NAMALWA (cell line): ENCODE measurements around the gene PDLIM3.
"Not testable (repeated sequence)": the region's sequence is repeated elsewhere in the genome, so short reads cannot be mapped to it uniquely, and the experiment has no call there.

Source experiments
- DNase-seq: peaks from one replicate; pipeline ENCODE4 v3.0.0-alpha.2; 2015; ENCODE audit warnings: low spot score

PDLIM3 gene, protein sequence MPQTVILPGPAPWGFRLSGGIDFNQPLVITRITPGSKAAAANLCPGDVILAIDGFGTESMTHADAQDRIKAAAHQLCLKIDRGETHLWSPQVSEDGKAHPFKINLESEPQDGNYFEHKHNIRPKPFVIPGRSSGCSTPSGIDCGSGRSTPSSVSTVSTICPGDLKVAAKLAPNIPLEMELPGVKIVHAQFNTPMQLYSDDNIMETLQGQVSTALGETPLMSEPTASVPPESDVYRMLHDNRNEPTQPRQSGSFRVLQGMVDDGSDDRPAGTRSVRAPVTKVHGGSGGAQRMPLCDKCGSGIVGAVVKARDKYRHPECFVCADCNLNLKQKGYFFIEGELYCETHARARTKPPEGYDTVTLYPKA

DNA sequence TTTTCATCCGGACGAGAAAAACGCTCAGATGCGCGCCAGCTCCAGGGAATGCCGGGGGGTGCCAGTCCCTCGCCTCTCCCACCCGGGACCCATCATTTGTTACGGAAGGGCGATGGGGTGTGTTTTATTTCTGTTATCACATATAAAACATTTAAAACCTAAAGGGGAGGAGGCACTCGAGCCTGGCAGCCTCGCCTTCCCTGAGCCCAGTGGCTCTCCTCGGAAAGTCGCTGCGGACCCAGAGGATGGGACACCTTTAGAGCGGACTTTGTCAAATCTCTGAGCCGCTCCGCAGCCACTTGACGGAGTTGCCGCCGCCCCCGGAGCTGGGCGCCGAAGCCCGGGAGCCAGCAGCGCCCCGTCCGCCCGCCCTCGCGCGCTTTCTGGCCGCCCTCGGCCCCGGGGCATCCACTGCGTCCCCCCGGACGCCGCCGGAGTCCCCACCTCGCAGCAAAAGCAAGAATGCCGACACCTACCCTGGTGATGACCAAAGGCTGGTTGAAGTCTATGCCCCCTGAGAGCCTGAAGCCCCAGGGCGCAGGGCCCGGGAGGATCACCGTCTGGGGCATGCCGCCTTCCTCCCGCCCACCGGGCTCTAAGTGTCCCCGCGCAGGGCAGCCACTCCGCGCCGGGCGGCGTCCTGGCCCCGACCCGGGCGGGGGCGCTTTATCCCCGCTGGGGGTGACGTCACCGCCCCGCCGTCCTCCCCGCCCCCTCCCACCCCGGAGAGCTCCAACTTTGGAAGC lies at the start of gene PDLIM3:
Gene PDLIM3 (minus strand): TSS at position 642 of the 746 bp plus-strand sequence. CDS start 73 bp downstream, at position 569.
- DNase-seq = no peak

DNA sequence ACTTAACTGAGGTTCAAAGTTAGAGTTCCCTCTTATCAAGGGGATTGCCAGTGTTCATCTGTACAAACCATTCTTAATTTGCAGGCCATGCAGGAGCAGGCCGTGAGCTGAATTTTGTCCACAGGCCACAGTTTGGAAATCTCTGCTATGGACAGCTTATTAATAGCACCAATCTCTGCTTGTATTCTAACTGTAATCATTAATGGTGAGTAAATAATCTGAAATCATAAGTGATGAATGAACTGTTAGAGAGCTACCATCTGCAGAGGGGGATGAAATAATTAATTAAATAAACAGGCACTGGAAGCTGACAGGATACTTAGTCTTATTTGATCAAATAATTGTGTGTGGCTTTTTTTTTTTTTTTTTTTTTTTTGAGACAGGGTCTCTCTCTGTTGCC lies 48.5 kb upstream of the PDLIM3 start:
- no peak for DNase-seq

DNA sequence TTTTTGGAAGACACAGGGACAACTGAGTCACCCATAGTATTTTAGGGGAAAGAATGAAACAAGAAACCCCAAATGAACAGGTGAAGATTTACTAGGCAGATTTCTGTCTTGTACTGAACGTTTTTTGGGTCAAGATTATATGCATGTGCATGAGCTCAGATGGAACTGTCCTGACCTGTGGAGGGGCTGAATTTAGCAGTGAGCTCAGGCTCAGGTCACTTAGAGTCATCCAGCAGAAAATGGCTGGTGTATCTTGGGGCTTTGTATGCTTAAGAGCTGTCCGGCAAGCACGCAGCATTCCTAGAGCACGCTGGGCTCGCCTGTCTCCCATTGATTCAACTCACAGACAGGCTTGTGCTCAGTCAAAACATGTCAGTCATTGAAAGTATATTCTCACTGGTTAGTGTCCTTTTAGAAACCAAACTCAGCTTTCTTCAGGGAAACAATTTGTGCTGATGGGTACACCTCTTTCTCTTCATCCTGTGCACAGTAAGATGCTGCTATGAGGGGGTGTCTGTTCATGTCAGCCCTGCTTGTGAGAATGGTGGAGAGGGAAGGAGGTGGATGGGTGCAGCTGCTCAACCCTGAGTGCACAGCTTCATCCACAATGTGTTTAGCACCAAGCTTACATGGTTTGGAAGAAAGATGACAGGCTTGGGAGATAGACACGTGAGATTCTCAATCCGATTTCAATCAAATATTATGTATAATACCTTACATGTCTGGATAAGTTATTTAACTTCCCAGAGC lies 47.5 kb upstream of the PDLIM3 start:
- no peak for DNase-seq

DNA sequence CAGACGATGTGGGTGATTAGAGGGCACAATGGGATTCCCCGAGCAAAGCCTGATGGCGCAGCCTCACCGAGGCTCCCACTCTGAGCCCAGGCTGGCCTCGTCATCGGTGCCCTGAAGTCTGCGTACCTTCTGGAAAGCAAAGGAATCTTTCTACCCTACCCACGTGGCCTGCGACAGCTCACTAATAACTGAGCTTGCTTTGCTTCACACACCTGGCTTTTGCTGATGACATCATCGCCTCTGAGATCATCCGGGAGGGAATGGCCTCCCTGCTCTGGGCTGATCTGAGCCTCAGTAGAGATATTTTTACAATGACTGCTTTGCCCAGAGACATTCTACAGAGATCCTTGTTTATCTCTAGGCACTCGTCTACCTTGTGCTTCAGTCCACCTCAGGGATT lies 45.4 kb upstream of the PDLIM3 start:
- no peak for DNase-seq

DNA sequence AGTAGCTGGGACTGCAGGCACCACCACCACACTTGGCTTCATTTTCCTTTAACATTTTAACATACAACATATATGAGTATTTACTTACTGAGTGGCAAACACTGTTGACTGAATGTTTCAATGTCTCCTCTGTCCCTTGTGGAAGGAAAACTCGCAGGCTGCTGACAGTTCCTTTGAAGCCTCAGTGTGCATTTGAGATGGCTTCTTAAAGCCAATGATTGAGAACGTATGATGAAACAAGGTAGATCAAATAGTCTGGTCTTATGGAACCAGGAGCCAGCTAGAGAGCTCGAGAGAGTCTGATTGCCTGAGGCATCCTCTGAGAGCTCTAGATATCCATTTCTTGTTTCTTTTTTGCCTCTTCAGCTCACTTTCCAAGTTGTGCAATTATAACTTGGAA lies 43.0 kb upstream of the PDLIM3 start:
- no peak for DNase-seq

DNA sequence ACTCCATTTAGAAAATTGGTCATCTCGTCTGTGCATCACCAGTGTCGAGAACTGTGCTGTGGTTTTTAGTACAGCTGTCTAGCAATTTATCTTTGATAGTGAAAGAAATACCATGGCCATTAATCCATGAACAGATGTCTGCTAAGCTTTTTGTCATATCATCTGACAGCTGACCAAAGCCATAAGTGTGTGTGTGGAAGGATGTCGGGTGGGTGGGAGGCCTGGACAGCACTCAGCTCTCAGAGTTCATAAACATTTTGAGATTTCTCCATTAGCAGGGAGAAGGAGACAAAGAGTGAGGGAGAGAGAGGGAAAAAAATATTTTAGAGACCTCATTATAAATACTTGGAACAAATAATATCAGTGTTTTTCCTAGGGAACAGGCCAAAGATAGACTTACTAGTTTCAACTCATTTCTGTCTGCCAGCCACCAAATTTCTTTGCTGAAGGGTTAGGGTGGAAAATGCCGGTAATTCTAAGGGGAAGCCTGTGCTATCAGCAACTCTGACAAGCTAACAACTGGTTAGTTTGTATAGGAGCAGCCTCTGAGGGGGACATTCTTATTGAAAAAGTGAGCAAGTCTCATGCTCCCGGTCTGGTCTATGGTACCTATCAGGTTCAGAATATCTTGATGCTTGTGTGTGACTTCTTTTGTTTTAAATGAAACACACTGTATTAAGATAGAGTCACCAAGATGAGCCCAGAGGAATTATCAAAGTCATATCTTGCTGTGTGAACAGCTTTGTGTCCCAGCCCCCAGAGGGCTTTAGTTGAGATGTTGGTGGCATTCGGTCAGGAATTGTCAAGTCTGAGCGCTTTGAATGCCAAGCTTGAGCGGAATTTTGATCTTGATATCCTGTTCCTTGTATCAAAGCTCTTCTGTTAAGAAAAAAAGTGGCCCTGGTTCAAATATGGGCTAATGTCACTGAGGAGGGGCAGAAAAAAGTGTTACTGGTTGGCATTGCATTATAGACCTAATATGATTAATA lies 41.9 kb upstream of the PDLIM3 start:
- no peak for DNase-seq

DNA sequence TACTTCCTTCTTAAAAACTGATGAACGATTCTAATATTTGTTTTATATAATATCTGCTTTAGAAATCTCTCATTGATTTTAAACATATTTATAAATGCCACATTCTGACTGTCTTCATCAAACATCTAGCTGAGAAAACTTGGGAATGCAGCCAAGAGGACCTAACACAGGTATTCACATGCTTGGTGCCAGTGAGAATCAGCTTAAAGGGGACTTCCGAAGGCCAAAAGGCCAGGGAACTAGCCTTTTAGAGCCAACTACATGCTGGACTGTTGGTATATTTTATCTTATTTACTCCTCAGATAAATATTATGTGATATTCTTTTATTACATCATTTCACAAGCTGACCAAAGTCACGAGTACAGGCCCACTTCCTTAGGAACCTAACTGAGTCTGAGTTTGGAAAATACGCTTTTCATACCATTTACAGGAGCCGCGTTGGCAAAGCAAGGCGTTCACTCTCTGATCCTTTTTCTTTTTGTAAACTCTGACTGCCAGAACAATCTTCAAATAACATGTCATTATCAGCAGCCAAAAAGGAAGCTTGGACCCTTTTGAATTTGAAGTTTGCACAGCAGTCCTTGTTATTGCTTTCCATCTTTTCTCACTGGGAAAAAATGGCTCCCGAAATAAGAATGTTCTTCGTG lies 41.1 kb upstream of the PDLIM3 start:
- no peak for DNase-seq

DNA sequence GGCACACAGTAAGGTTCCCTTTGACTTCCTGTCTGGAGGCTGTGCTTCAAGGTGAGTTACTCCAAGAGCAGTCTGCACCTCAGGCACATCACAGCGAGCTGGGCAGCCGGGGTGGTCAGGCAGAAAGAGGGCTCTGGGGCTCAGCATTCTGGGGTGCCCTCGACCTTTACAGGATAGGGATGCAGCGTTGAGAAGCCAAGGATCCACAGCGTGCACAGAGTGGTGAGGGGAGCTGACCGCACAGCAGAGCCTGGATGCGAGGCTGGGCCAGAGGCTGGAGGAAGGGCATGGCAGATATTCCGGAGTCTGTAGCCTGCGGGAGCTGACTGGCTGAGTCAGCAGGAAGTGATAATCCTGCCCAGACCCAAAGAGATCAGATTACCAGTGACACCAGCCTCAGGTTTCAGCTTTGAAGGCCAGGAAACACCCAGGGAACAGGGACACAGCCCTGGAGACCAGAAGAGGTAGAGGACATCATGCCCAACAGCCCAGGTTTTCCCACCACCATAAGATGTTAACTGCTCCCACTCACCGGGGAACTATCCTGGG lies 38.4 kb upstream of the PDLIM3 start:
- DNase-seq = no peak

DNA sequence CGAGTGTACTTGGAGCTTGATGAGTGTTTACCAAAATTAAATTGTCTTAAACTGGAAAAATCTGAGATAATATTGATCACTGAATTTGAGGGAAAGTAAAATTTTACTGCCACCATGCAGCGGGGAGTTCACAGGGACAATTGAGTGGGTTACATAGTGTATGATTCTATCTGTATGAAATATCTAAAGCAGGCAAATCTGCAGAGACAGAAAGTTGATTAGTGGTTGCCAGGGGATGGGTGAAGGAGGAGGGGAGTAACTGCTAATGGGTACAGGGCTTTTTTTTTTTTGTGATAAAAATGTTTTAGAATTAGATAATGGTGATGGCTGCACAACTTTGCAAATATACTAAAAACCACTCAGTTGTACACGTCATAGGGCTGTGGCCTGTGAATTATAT lies 35.4 kb upstream of the PDLIM3 start:
- no peak for DNase-seq

DNA sequence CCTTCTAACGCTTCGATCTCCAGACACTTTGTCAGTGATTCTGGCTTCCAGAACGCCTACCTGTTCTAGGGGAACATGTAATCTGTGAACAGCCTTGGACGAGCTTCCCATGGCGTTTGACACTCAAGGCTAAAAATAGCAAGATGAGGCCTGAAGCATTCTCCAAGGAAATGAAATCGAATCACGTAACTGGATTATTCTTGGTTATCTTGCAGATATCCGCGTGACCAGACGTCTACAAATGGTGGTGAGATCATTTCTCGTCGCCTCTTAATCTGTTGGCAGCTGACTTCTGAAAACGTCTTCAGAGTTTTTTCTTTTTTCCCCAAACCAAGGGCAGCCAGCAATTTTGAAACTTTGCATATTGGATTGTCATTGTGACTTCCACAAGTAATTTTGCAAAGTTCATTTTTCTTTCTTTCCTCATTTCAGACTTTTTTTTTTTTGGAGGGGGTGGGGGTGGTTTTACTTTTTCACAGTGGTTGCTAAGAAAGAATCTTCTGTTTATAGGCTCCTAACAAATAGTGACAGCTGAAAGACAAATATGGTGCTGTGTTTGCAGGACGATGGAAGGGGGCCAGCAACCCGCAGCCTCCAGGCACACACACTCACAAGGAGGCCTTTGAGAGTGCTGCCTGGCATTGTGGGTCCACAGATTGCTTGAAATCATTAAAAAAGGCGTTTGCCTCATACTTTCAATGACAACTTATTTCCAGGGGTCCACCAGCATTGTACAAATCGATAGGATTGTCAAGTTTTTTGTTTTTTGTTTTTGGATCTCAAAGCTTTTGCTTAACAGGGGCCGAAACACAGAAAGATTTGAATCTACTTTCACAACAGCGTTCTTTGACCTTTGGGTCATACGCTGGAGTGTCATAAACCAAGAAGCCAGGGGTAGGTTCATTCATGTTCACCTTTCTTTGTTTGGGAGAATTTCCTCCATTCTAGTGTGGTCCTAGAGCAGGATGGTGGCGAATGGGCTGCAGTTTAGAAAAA lies 32.4 kb upstream of the PDLIM3 start:
- DNase-seq = no peak

DNA sequence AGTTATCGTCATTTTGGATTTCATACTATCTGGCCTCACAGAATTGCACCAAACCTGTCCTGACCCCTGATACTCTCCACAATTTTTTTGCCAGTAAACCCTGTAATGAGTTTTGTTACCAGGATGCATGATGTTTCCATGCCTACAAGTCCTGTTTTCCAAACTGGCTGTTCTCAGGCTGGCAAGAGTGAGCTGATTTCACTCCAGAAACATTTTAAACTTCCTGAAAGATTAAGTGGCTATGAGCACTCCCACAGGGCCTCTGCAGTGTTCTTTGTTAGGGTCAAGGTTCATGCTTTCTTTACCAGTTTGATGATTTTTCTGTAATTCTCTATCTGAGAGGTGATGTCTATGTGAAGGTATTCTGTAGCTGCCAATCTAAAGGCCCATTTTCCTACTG lies 31.7 kb upstream of the PDLIM3 start:
- DNase-seq = no peak

DNA sequence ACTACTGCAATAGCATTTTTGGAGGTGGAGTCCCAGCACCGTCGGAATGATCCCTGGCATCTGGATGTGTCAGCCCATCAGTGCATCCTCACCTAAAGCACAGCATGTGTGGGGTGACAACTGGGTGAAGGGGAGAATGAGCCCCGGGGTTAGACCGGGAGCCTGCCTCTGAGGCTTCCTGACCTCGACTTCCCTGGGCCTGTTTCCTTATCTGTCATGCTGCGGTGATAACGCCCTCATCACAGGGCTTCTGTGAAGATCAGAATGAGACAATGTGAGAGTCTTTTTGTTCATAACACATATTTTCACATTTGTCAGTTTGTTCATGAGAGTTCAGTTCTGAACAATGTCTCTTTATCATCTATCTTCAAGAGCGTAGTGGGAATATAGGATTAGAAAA lies 31.1 kb upstream of the PDLIM3 start:
- no peak for DNase-seq

DNA sequence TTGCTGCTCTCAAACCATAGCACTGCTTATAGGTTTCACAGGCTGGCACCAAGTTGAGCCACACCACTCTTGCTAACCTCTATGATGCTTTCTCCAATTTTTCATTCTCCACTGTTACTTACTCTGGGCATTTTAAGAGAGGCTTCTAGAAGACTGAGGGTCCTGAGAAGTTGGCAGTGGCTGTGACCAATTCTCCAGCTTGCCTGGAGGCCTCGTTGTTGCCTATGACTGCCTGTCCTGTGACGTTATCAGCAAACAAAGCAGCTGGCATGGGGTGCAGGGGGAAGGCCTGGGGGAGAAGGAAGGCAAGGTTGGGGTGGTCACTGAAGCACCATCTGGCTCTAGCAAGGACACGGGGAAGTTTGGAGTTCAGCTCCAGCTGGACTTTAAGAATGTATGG lies 30.4 kb upstream of the PDLIM3 start:
- no peak for DNase-seq

DNA sequence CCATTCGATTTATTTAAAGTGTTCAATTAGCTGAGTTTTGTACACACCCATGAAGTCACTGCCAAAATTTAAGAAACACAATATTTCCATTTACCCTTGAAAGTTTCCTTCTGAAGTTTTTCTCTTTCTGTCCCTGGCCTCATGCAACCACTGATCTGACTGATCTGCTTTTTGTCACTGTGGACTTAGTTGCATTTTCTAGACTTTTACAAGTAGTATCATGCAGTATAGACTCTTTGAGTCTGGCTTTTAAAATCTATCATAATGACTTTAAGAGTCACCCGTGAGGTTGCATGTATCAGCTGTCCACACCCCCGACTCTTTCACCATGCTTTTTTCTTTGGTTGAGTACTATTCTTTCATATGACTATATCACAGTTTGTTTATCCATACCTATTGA lies 29.0 kb upstream of the PDLIM3 start:
- DNase-seq = no peak

DNA sequence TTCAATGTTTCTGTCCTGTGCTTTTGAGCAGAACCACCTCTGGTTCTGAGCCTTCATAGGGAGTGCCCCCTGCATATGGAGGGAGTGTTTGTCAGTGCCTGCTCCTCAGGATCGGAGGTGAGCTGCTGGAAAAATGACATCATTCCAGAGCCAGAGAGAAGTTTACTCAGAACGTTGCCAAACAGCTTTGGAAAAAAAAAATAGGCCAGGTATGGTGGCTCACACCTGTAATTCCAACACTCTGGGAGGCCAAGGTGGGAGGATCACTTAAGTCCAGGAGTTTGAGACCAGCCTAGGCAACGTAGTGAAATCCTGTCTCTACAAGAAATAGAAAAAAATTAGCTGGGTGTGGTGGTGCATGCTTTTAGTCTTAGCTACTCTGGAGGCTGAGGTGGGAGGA lies 27.2 kb upstream of the PDLIM3 start:
- no peak for DNase-seq

DNA sequence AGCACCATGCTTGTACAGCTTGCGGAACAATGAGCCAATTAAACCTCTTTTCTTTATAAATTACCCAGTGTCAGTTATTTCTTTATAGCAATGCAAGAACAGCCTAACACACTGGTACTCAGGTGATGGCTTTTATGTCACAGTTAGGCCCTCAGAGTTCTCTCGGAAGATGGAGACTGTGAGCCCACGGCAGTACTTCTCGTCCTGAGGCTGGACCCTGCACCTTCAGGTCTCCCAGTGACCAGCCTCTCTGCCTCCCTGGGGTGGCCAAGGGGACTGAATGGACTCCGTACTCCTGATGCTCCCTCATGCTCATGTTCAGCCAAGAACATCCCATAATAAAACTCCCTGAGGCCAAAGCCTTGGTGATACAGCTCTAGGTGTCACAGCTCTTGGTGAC lies 25.0 kb upstream of the PDLIM3 start:
- DNase-seq = no peak

DNA sequence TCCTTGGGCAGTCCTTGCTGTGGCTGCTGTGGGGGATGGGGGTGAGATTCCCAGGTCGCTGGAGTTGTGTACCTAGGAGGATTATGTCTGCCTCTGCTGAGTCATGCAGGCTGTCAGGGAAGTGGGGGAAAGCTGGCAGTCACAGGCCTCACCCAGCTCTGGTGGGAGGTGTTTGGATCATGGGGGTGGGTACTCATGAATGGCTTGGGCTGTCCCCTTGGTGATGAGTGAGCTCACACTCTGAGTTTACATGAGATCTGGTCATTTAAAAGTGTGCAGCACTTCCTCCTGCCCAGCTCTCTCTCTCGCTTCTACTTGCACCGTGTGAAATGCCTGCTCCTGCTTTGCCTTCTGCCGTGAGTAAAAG lies 24.6 kb upstream of the PDLIM3 start:
- DNase-seq = no peak

DNA sequence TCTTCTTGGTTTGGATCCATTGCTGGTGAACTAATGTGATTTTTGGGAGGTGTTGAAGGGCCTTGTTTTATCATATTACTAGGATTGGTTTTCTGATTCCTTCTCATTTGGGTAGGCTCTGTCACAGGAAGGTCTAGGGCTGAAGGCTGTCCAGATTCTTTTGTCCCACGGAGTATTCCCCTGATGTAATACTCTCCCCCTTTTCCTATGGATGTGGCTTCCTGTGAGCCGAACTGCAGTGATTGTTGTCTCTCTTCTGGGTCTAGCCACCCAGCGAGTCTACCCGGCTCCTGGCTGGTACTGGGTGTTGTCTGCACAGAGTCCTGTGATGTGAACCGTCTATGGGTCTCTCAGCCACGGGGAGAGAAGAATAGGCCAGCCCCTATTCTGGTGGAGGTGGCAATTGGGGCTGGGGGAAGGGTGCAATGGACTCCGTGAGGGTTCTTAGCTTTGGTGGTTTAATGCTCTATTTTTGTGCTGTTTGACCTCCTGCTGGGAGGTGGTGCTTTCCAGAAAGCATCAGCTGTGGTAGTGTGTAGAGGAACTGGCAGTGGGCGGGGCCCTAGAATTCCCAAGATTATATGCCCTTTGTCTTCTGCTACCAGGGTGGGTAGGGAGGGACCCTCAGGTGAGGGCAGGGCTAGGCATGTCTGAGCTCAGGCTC lies 24.1 kb upstream of the PDLIM3 start:
- not testable (repeated sequence) for DNase-seq
